Ovary (tissue), 10 donors: ENCODE results near the gene SETD7. TPM values are rescaled to one million over a fixed set of nuclear protein-coding genes. Genes with fewer than 3 reads are reported as not detected.

ENCODE experiments used
- DNase-seq, 5 donors: peaks; one replicate each; pipeline ENCODE4 v3.0.0-alpha.2; 2019 to 2020
- H3K27ac ChIP-seq, 2 donors: fragments of 200-600 bp; one replicate each; pipeline versions ENCODE4 v1.5.1 to v1.8.0; 2019 to 2022
- H3K27me3 ChIP-seq: fragments of 200-600 bp; one replicate; pipeline ENCODE4 v1.8.0; 2022
- H3K36me3 ChIP-seq: fragments of 200-600 bp; sonication (generic); one replicate; pipeline ENCODE4 v1.5.1; 2019
- H3K4me1 ChIP-seq: one replicate; pipeline ENCODE4 v1.8.1; 2013; ENCODE audit warnings: mild to moderate bottlenecking, moderate library complexity; ENCODE audit not compliant: insufficient read depth
- H3K4me3 ChIP-seq: fragments of 200-600 bp; sonication (generic); one replicate; pipeline ENCODE4 v1.5.1; 2017
- H3K9me3 ChIP-seq, 2 donors: fragments of 200-600 bp in 1 of 2; sonication (generic) in 1 of 2; one replicate each; pipeline versions ENCODE4 v1.5.1 to v1.8.1; 2013 to 2019; ENCODE audit warnings: mild to moderate bottlenecking in 1 of 2, moderate library complexity in 1 of 2
- CTCF ChIP-seq, 3 donors: fragments of 450-650 bp in 2 of 3; fragments of 200-600 bp in 1 of 3; IDR thresholded peaks; one replicate each; pipeline versions ENCODE4 v1.5.1 to v1.8.0; 2016 to 2022; ENCODE audit warnings: antibody characterized with exemption in 3 of 3, mild to moderate bottlenecking in 1 of 3
- EP300 ChIP-seq: sonication (generic); formaldehyde crosslinking; IDR thresholded peaks from one replicate; pipeline ENCODE4 v1.6.1; 2017; ENCODE audit warnings: antibody characterized with exemption
- POLR2A ChIP-seq: fragments of 450-650 bp; IDR thresholded peaks from one replicate; pipeline ENCODE4 v1.6.1; 2017; ENCODE audit warnings: antibody characterized with exemption, mild to moderate bottlenecking, moderate library complexity
- WGBS, 3 donors: extraction: QIAGEN DNeasy Blood & Tissue Kit in 1 of 3; methylation state at CpG; one replicate each; pipeline versions ENCODE4 v1.1.5 to v1.1.7; 2013 to 2017; 5-methylcytosine and 5-hydroxymethylcytosine counted together
- intact Hi-C, 4 donors: fragments of 100-400 bp; cut with DNase I; formaldehyde crosslinking; loops; one replicate each; pipeline versions ENCODE4 v1.11.0 to v1.15.1; 2022 to 2023
- long read RNA-seq, 3 donors: library from polyadenylated mRNA in 2 of 3; unstranded in 2 of 3; transcript quantifications; one replicate each; pipeline ENCODE4 v2.0.0 and lab custom pipeline, GENCODE V29; 2021 to 2026
- polyA plus RNA-seq, 2 donors: library from polyadenylated mRNA; stranded (reverse); fragments of 200-250 nt in 1 of 2; fragments of 350-450 nt in 1 of 2; fragmentation: Illumina TruSeq in 1 of 2; extraction: RNeasy Lipid Tissue Mini Kit (QIAGEN cat#74804) in 1 of 2; gene quantifications; one replicate each; pipeline ENCODE4 v1.2.3, GENCODE V29; 2013 to 2014
- total RNA-seq, 7 donors: library from RNA; depleted of rRNA in 2 of 7; stranded (reverse); fragments of >200 nt in 2 of 7; fragmentation: NEBNext Ultra II Directional in 3 of 7; extraction: Animal tissue kit (Norgen Biotek cat#: 25700) in 3 of 7; gene quantifications; one replicate each; pipeline versions ENCODE4 v1.1.0 to v1.2.4, GENCODE V29; 2016 to 2023
- donor health status: DM: no; HTN: no; CAD: no; lungs with moderate emphysema.
- donor health status: DM: no; HTN: no; CAD: no.
- donor health status: Bipolar disorder and iron deficiency.
- donor health status: DM: yes; HTN: yes; CAD: no.
- donor health status: DM: no; HTN: no; CAD: no.
- donor health status: DM: yes; HTN: yes; CAD: no.

The SETD7 gene
- total RNA-seq (10 to 100 TPM; 21.3 to 37.2 (median 32.8) TPM), polyA plus RNA-seq (10 to 100 TPM; 14.3 to 52.4 TPM)
- long read RNA-seq, donor 1, partial matches to known transcripts: 1 of 6 reads
- long read RNA-seq, donor 1, other reads (novel, unspliced or antisense): 3 of 6 reads
- long read RNA-seq, donor 2, full-length matches to known transcripts: 2 of 2 reads
- long read RNA-seq, donor 2, partial matches to known transcripts: 0 of 2 reads
- long read RNA-seq, donor 2, other reads (novel, unspliced or antisense): 0 of 2 reads
- long read RNA-seq, donor 3, full-length matches to known transcripts: 14 of 30 reads
- long read RNA-seq, donor 3, partial matches to known transcripts: 15 of 30 reads
- long read RNA-seq, donor 3, other reads (novel, unspliced or antisense): 1 of 30 reads

GRCh38 chr4:139556071-139556723, at the start of gene SETD7:
Gene SETD7 (minus strand): TSS chr4:139556219. CDS start chr4:139556137, 82 bp downstream.
- H3K4me3 ChIP-seq: peak within 1 kb of the TSS; percentile 82
- peaks cover 16% of the 10 kb centered on the region for H3K4me1 ChIP-seq
- 0 to 1% (median 0%) methylated on average over 54 to 61 of the region's 61 CpGs for WGBS, 3 donors
- H3K27me3 ChIP-seq: no peaks in the 10 kb centered on the region
- no peaks in the 10 kb centered on the region for H3K36me3 ChIP-seq
- peaks cover 0 to 3% of the 10 kb centered on the region in 2 donors for H3K9me3 ChIP-seq
- intact Hi-C loops: loop anchor here in 1 of 4 donors (5.0 kb wide), 1 partner anchor 1879 kb away; no protein-coding TSS in a partner anchor
- peak; percentile 83 for TF ChIP-seq POLR2A
- TF ChIP-seq EP300: no peak
- TF ChIP-seq CTCF (IDR thresholded peaks at IDR 0.05): no peak
- peak; percentile 77 to 85 (median 82) for DNase-seq
- peak within 1 kb of the TSS; percentile 82 to 99 for H3K27ac ChIP-seq

- intact Hi-C loops: no loop called here
- H3K27me3 ChIP-seq: no peaks in the 10 kb centered on the region
- DNase-seq: no peak
- 94 to 95% (median 95%) methylated on average over 3 of the region's 3 CpGs for WGBS, 3 donors
- H3K4me3 ChIP-seq: no peak overlapping the region
- peaks cover 5% of the 10 kb centered on the region for H3K4me1 ChIP-seq
- no peaks in the 10 kb centered on the region for H3K36me3 ChIP-seq
- TF ChIP-seq EP300 (no peak), CTCF (IDR thresholded peaks at IDR 0.05) (no peak), POLR2A (no peak)
- H3K27ac ChIP-seq: no peak overlapping the region
- H3K9me3 ChIP-seq: no peaks in the 10 kb centered on the region
These were observed 49.5 kb upstream of the SETD7 start for GRCh38 chr4:139605516-139605915.

- peak in 1 of 5 donors; percentile 39 for DNase-seq
- H3K36me3 ChIP-seq: no peaks in the 10 kb centered on the region
- intact Hi-C loops: no loop called here
- TF ChIP-seq CTCF (IDR thresholded peaks at IDR 0.05) (peak; percentile 13 to 48 (median 45)), POLR2A (no peak)
- peaks cover 5% of the 10 kb centered on the region for H3K4me1 ChIP-seq
- H3K27me3 ChIP-seq: no peaks in the 10 kb centered on the region
- no peaks in the 10 kb centered on the region for H3K9me3 ChIP-seq
- WGBS, 3 donors: 52 to 64% (median 55%) methylated on average over 3 of the region's 3 CpGs
- H3K27ac ChIP-seq: no peak overlapping the region
- H3K4me3 ChIP-seq: no peak overlapping the region
These were observed 47.8 kb upstream of the SETD7 start for GRCh38 chr4:139603576-139604410.

GRCh38 chr4:139602776-139603360, 46.8 kb upstream of the SETD7 start:
- Histone ChIP-seq H3K36me3 (no peaks in the 10 kb centered on the region), H3K4me1 (peaks cover 5% of the 10 kb centered on the region), H3K27me3 (no peaks in the 10 kb centered on the region), H3K9me3 (no peaks in the 10 kb centered on the region), H3K27ac (no peak overlapping the region), H3K4me3 (no peak overlapping the region)
- DNase-seq: no peak
- WGBS, 3 donors: 57 to 65% (median 57%) methylated on average over 6 of the region's 6 CpGs
- intact Hi-C loops: no loop called here
- no peak for TF ChIP-seq CTCF (IDR thresholded peaks at IDR 0.05)
- no peak for TF ChIP-seq EP300
- TF ChIP-seq POLR2A: no peak
